SK-N-SH (cell line): ENCODE results near the gene MRI1. TPM values are rescaled to one million over a fixed set of nuclear protein-coding genes. Genes with fewer than 3 reads are reported as not detected.

Experiments
- CTCF ChIA-PET: fragments of 300-600, 350-600 bp; formaldehyde crosslinking; extraction: SDS; loops from one replicate; lab custom pipeline; 2021; lab: Yijun Ruan, JAX
- POLR2A ChIA-PET: fragments of 350-600 bp; sonication (Branson Sonifier 250); formaldehyde crosslinking; extraction: SDS; loops from one replicate; lab custom pipeline; 2020; ENCODE audit warnings: antibody characterized with exemption, inconsistent platforms; lab: Yijun Ruan, JAX
- DNase-seq: peaks from one replicate; pipeline ENCODE4 v3.0.0; 2012
- H2AFZ ChIP-seq: fragments of 200-600 bp; sonication (generic); 2 replicates; pipeline ENCODE4 v1.8.1; 2016; ENCODE audit warnings: antibody characterized with exemption, mild to moderate bottlenecking, low read depth
- H3F3A ChIP-seq: fragments of 200-600 bp; sonication (generic); replicated peaks from 2 replicates; pipeline ENCODE3; 2016; ENCODE audit warnings: antibody characterized with exemption, mild to moderate bottlenecking; ENCODE audit not compliant: insufficient read depth
- H3K27ac ChIP-seq, 2 experiments: fragments of 200-500 bp in 1 of 2; fragments of 200-600 bp in 1 of 2; sonication (Bioruptor generic) in 1 of 2; sonication (generic), shearing (Covaris generic) in 1 of 2; 2 replicates each; pipeline versions ENCODE4 v1.5.1 to v1.6.1; 2014 to 2016; ENCODE audit warnings: low read depth in 2 of 2, inconsistent platforms in 1 of 2, low read length in 1 of 2, mild to moderate bottlenecking in 1 of 2, mixed read lengths in 1 of 2
- H3K27me3 ChIP-seq: fragments of 200-600 bp; sonication (generic), shearing (Covaris generic); 2 replicates; pipeline ENCODE4 v1.6.1; 2016; ENCODE audit warnings: mixed run types; ENCODE audit not compliant: insufficient read depth
- H3K36me3 ChIP-seq, 2 experiments: fragments of 200-500 bp in 1 of 2; fragments of 200-600 bp in 1 of 2; sonication (Bioruptor generic) in 1 of 2; sonication (generic) in 1 of 2; replicated peaks in 1 of 2; 2 replicates each; pipeline versions ENCODE3 to v1.5.1; 2014 to 2016; ENCODE audit warnings: low read length in 1 of 2, mild to moderate bottlenecking in 1 of 2; ENCODE audit not compliant: insufficient read depth in 2 of 2, control insufficient read depth in 1 of 2
- H3K4me1 ChIP-seq, 2 experiments: fragments of 200-500 bp in 1 of 2; fragments of 200-600 bp in 1 of 2; sonication (Bioruptor generic) in 1 of 2; sonication (generic), shearing (Covaris generic) in 1 of 2; 2 replicates each; pipeline versions ENCODE4 v1.5.1 to v1.6.1; 2014 to 2016; ENCODE audit warnings: low read depth in 1 of 2, low read length in 1 of 2, mixed run types in 1 of 2; ENCODE audit not compliant: insufficient read depth in 2 of 2, control insufficient read depth in 1 of 2
- H3K4me2 ChIP-seq: fragments of 200-600 bp; sonication (generic), shearing (Covaris generic); 2 replicates; pipeline ENCODE4 v1.6.1; 2017; ENCODE audit warnings: mixed run types
- H3K4me3 ChIP-seq, 2 experiments: fragments of 200-500 bp in 1 of 2; fragments of 200-600 bp in 1 of 2; sonication (Bioruptor generic) in 1 of 2; sonication (generic), shearing (Covaris generic) in 1 of 2; 2 replicates each; pipeline versions ENCODE4 v1.5.1 to v1.8.1; 2014 to 2016; ENCODE audit warnings: low read depth in 2 of 2, inconsistent platforms in 1 of 2, low read length in 1 of 2, mild to moderate bottlenecking in 1 of 2, mixed read lengths in 1 of 2, moderate library complexity in 1 of 2
- H3K79me2 ChIP-seq: fragments of 200-600 bp; sonication (generic); 2 replicates; pipeline ENCODE4 v1.8.1; 2017; ENCODE audit warnings: mild to moderate bottlenecking; ENCODE audit not compliant: insufficient read depth
- H3K9ac ChIP-seq: fragments of 200-600 bp; sonication (generic); 2 replicates; pipeline ENCODE4 v1.6.1; 2017; ENCODE audit warnings: mixed run types
- H3K9me2 ChIP-seq: fragments of 200-600 bp; sonication (generic); 2 replicates; pipeline ENCODE4 v1.6.1; 2017; ENCODE audit warnings: mixed run types
- H3K9me3 ChIP-seq: fragments of 200-600 bp; sonication (generic); 2 replicates; pipeline ENCODE4 v1.6.1; 2017; ENCODE audit warnings: mixed run types, mild to moderate bottlenecking, moderate library complexity
- H4K20me1 ChIP-seq: fragments of 200-600 bp; sonication (generic); 2 replicates; pipeline ENCODE4 v1.6.1; 2017; ENCODE audit warnings: mild to moderate bottlenecking, mixed run types; ENCODE audit not compliant: insufficient read depth
- CTCF ChIP-seq: fragments of 200-600 bp; sonication (generic); IDR thresholded peaks from 2 replicates; pipeline ENCODE4 v1.6.1; 2017; ENCODE audit warnings: antibody characterized with exemption, mild to moderate bottlenecking, moderate library complexity
- EP300 ChIP-seq, 2 experiments: IDR thresholded peaks; 2 replicates each; pipeline versions ENCODE4 v1.4.0 to v1.6.1; 2012; ENCODE audit warnings: borderline replicate concordance in 1 of 2, low read depth in 1 of 2, low read length in 1 of 2
- EZH2phosphoT487 ChIP-seq: fragments of 200-600 bp; sonication (generic); IDR thresholded peaks from 2 replicates; pipeline ENCODE4 v1.6.1; 2017; ENCODE audit warnings: low read depth, mixed run types, mild to moderate bottlenecking, antibody characterized with exemption, moderate library complexity, borderline replicate concordance
- FOSL2 ChIP-seq: IDR thresholded peaks from 2 replicates; pipeline ENCODE4 v1.4.0; 2012; ENCODE audit warnings: low read depth, mild to moderate bottlenecking, moderate library complexity, borderline replicate concordance
- FOXM1 ChIP-seq: IDR thresholded peaks from 2 replicates; pipeline ENCODE4 v1.4.0; 2012; ENCODE audit warnings: low read depth, mild to moderate bottlenecking
- GABPA ChIP-seq: IDR thresholded peaks from 2 replicates; pipeline ENCODE4 v1.4.0; 2012; ENCODE audit warnings: low read depth, mild to moderate bottlenecking
- GATA2 ChIP-seq: sonication (generic); formaldehyde crosslinking; IDR thresholded peaks from 2 replicates; pipeline ENCODE4 v1.5.0; 2020; ENCODE audit warnings: mild to moderate bottlenecking, missing genetic modification reagents
- IRF3 ChIP-seq: fragments of 150-350 bp; IDR thresholded peaks from 2 replicates; pipeline ENCODE4 v1.6.1; 2016; ENCODE audit warnings: mild to moderate bottlenecking, low read depth, low read length
- MEF2A ChIP-seq: IDR thresholded peaks from 2 replicates; pipeline ENCODE4 v1.4.0; 2012; ENCODE audit warnings: low read depth, borderline replicate concordance
- NFIC ChIP-seq: IDR thresholded peaks from 2 replicates; pipeline ENCODE4 v1.4.0; 2012; ENCODE audit warnings: borderline replicate concordance
- NRF1 ChIP-seq: IDR thresholded peaks from 2 replicates; pipeline ENCODE4 v1.6.1; 2012; ENCODE audit warnings: low read depth, mild to moderate bottlenecking, low read length
- PBX3 ChIP-seq: IDR thresholded peaks from 2 replicates; pipeline ENCODE4; 2012
- POLR2AphosphoS5 ChIP-seq: IDR thresholded peaks from 2 replicates; pipeline ENCODE4 v1.6.1; 2012; ENCODE audit warnings: low read depth, low read length
- RAD21 ChIP-seq: IDR thresholded peaks from 2 replicates; pipeline ENCODE4 v1.6.1; 2012; ENCODE audit warnings: mild to moderate bottlenecking, low read length
- REST ChIP-seq: IDR thresholded peaks from 2 replicates; pipeline ENCODE4 v1.6.1; 2012; ENCODE audit warnings: mild to moderate bottlenecking, low read depth, low read length, moderate library complexity
- RFX5 ChIP-seq: IDR thresholded peaks from 2 replicates; pipeline ENCODE4 v1.6.1; 2012; ENCODE audit warnings: mild to moderate bottlenecking, improper control_type of control experiment, low read length
- RXRA ChIP-seq: IDR thresholded peaks from 2 replicates; pipeline ENCODE4 v1.4.0; 2012; ENCODE audit warnings: low read depth, mild to moderate bottlenecking, borderline replicate concordance
- SIN3A ChIP-seq: IDR thresholded peaks from 2 replicates; pipeline ENCODE4 v1.6.1; 2012; ENCODE audit warnings: low read depth, mild to moderate bottlenecking, low read length, moderate library complexity, borderline replicate concordance
- SMC3 ChIP-seq: IDR thresholded peaks from 2 replicates; pipeline ENCODE4 v1.6.1; 2012; ENCODE audit warnings: low read depth, low read length, improper control_type of control experiment
- TCF12 ChIP-seq: IDR thresholded peaks from 2 replicates; pipeline ENCODE4 v1.4.0; 2012
- USF1 ChIP-seq: IDR thresholded peaks from 2 replicates; pipeline ENCODE4 v1.4.0; 2012; ENCODE audit warnings: low read depth, borderline replicate concordance
- USF2 ChIP-seq: fragments of 150-350 bp; IDR thresholded peaks from 2 replicates; pipeline ENCODE4 v1.6.1; 2017; ENCODE audit warnings: antibody characterized with exemption, low read length, low read depth, borderline replicate concordance
- WGBS: methylation state at CpG from one replicate; pipeline ENCODE4 v1.1.6; 2017; ENCODE audit warnings: low lambda C conversion rate; 5-methylcytosine and 5-hydroxymethylcytosine counted together
- polyA plus RNA-seq, 3 experiments: library from polyadenylated mRNA; depleted of rRNA; stranded (reverse); fragments of >200 nt; gene quantifications; 2 replicates each; pipeline ENCODE4 v1.2.3, GENCODE V29; 2012

MRI1 gene
- polyA plus RNA-seq, 1 of the 3 experiments (the other 2 are of a cell fraction), result 49.6 TPM

GRCh38 chr19:13796301-13797057 lies 32.2 kb downstream of the MRI1 start:
- POLR2A ChIA-PET, result no interaction called here
- H2AFZ ChIP-seq, result 0 out of 2 replicates have a peak overlapping the region, but pooled peaks have one; percentile 4
- TF ChIP-seq GABPA (peak; percentile 52), RXRA (no peak), IRF3 (no peak), USF1 (no peak), TCF12 (peak; percentile 57), SMC3 (no peak), PBX3 (peak; percentile 59; the same call in 1 of the 2 replicates), EZH2phosphoT487 (no peak), GATA2 (CRISPR knock-in tag) (no peak), USF2 (no peak), NFIC (peak; percentile 86), REST (peak; percentile 80), CTCF (peak; percentile 39), POLR2AphosphoS5 (0 out of 2 replicates have a peak, but pooled peaks have one; percentile 23), MEF2A (no peak), EP300 (IDR thresholded peaks at IDR 0.05; ENCODE audit: borderline replicate concordance in 1 of 2, low read depth in 1 of 2, low read length in 1 of 2) (peak in 1 of 2 experiments; percentile 54; a peak in 1 of 4 replicates), RAD21 (no peak), FOXM1 (no peak), FOSL2 (peak; percentile 80; the same call in 1 of the 2 replicates), NRF1 (no peak), RFX5 (no peak), SIN3A (peak; percentile 20; the same call in 1 of the 2 replicates)

More at GRCh38 chr19:13796301-13797057, 32.2 kb downstream of the MRI1 start:
- peak; percentile 43 for DNase-seq
- no peaks in the 10 kb centered on the region for H3K27me3 ChIP-seq
- CTCF ChIA-PET, result interaction anchor here (0.7 to 2.6 kb wide), 6 partner anchors 11 to 66 kb away, joined by 3 to 13 read pairs (median 3); no protein-coding TSS in a partner anchor
- peak overlapping the region; percentile 89 for H3K4me2 ChIP-seq
- H3K9ac ChIP-seq, result peak overlapping the region; percentile 79
- WGBS, result 10% methylated on average over 9 of the region's 12 CpGs
- H3F3A ChIP-seq, result peaks cover 24% of the 10 kb centered on the region
- H3K4me3 ChIP-seq, result peak overlapping the region; percentile 75
- peaks cover 3% of the 10 kb centered on the region; the same call in 1 of the 2 replicates for H4K20me1 ChIP-seq
- peaks cover 3 to 8% of the 10 kb centered on the region in 2 experiments for H3K36me3 ChIP-seq
- H3K27ac ChIP-seq, result peak overlapping the region; percentile 78 to 92
- peaks cover 45% of the 10 kb centered on the region for H3K79me2 ChIP-seq
- peaks cover 15 to 18% of the 10 kb centered on the region in 2 experiments; a peak in 3 of 4 replicates for H3K4me1 ChIP-seq
- H3K9me2 ChIP-seq, result no peaks in the 10 kb centered on the region
- no peaks in the 10 kb centered on the region for H3K9me3 ChIP-seq
